ENCODE data around the gene TIMM10B. TPM values are rescaled to one million over a fixed set of nuclear protein-coding genes. Genes with fewer than 3 reads are reported as not detected.

The TIMM10B gene
- total RNA-seq, 1 donor from 2014 or later, result 37.2 TPM

- peaks cover 8% of the 10 kb centered on the region for H3K36me3 Mint-ChIP-seq
- no peaks in the 10 kb centered on the region for H3K9me3 Mint-ChIP-seq
- no peak overlapping the region for H3K4me2 ChIP-seq
Measured at GRCh38 chr11:6486256-6486655, 5.0 kb downstream of the TIMM10B start.

GRCh38 chr11:6486938-6487337 lies 5.6 kb downstream of the TIMM10B start:
- H2AFZ ChIP-seq (replicated peaks), result no peak overlapping the region
- Mint-ChIP-seq H3K36me3 (peaks cover 8% of the 10 kb centered on the region), H3K27ac (no peak overlapping the region), H3K4me3 (no peak overlapping the region), H3K4me1 (peaks cover 13% of the 10 kb centered on the region), H3K27me3 (ENCODE audit: insufficient read depth, low read depth) (no peaks in the 10 kb centered on the region), H3K9me3 (no peaks in the 10 kb centered on the region)
- H3K4me3 ChIP-seq, result no peak overlapping the region
- H3K9me3 ChIP-seq (ENCODE audit: low read depth), result no peaks in the 10 kb centered on the region
- H3K4me2 ChIP-seq, result no peak overlapping the region
- no peaks in the 10 kb centered on the region for H3K27me3 ChIP-seq
- H4K20me1 ChIP-seq (ENCODE audit: low read depth), result peaks cover 10% of the 10 kb centered on the region
- H3K4me1 ChIP-seq, result peaks cover 5% of the 10 kb centered on the region
- H3K9ac ChIP-seq, result no peak overlapping the region
- peaks cover 20% of the 10 kb centered on the region for H3K79me2 ChIP-seq (ENCODE audit: low read depth)
- H3K36me3 ChIP-seq, result no peaks in the 10 kb centered on the region
- no peak overlapping the region for H3K27ac ChIP-seq
- DNase-seq (ENCODE audit: low spot score), result no peak
- TF ChIP-seq EZH2 (IDR thresholded peaks at IDR 0.05), result no peak
- H3F3A ChIP-seq (ENCODE audit: low read depth), result no peaks in the 10 kb centered on the region

More at GRCh38 chr11:6486256-6486655, 5.0 kb downstream of the TIMM10B start:
- DNase-seq (ENCODE audit: low spot score), result no peak
- peaks cover 14% of the 10 kb centered on the region for H3K4me1 Mint-ChIP-seq
- no peak overlapping the region for H3K4me3 ChIP-seq
- peaks cover 13% of the 10 kb centered on the region for H4K20me1 ChIP-seq (ENCODE audit: low read depth)
- H3K79me2 ChIP-seq (ENCODE audit: low read depth), result peaks cover 25% of the 10 kb centered on the region
- no peaks in the 10 kb centered on the region for H3F3A ChIP-seq (ENCODE audit: low read depth)
- H3K27me3 Mint-ChIP-seq (ENCODE audit: insufficient read depth, low read depth), result no peaks in the 10 kb centered on the region
- H3K36me3 ChIP-seq, result no peaks in the 10 kb centered on the region
- peaks cover 5% of the 10 kb centered on the region for H3K4me1 ChIP-seq
- no peak overlapping the region for H3K27ac Mint-ChIP-seq
- H3K9ac ChIP-seq, result no peak overlapping the region
- H3K9me3 ChIP-seq (ENCODE audit: low read depth), result no peaks in the 10 kb centered on the region
- no peak for TF ChIP-seq EZH2phosphoT487 (IDR thresholded peaks at IDR 0.05)
- TF ChIP-seq CTCF (IDR thresholded peaks at IDR 0.05), result no peak
- no peak for TF ChIP-seq EZH2 (IDR thresholded peaks at IDR 0.05)
- no peaks in the 10 kb centered on the region for H3K27me3 ChIP-seq
- H3K4me3 Mint-ChIP-seq, result no peak overlapping the region
- no peak overlapping the region for H3K27ac ChIP-seq
- no peak overlapping the region for H2AFZ ChIP-seq (replicated peaks)

- no peaks in the 10 kb centered on the region for H3K9me3 Mint-ChIP-seq
- no peak for TF ChIP-seq CTCF (IDR thresholded peaks at IDR 0.05)
- TF ChIP-seq EZH2 (IDR thresholded peaks at IDR 0.05), result no peak
- TF ChIP-seq EZH2phosphoT487 (IDR thresholded peaks at IDR 0.05), result no peak
- H3K27me3 ChIP-seq, result no peaks in the 10 kb centered on the region
Measured at GRCh38 chr11:6488342-6488741, 7.0 kb downstream of the TIMM10B start.

GRCh38 chr11:6488821-6489220 lies 7.5 kb downstream of the TIMM10B start:
- H3K4me3 ChIP-seq, result no peak overlapping the region
- Mint-ChIP-seq H3K4me1 (no peaks in the 10 kb centered on the region), H3K9me3 (no peaks in the 10 kb centered on the region), H3K4me3 (no peak overlapping the region), H3K27me3 (ENCODE audit: insufficient read depth, low read depth) (no peaks in the 10 kb centered on the region), H3K36me3 (peaks cover 2% of the 10 kb centered on the region), H3K27ac (no peak overlapping the region)
- H3K27me3 ChIP-seq, result no peaks in the 10 kb centered on the region
- H3K27ac ChIP-seq, result no peak overlapping the region
- no peak overlapping the region for H2AFZ ChIP-seq (replicated peaks)
- no peak overlapping the region for H3K4me2 ChIP-seq
- no peaks in the 10 kb centered on the region for H3K36me3 ChIP-seq
- no peak overlapping the region for H3K9ac ChIP-seq
- no peaks in the 10 kb centered on the region for H3K9me3 ChIP-seq (ENCODE audit: low read depth)
- no peaks in the 10 kb centered on the region for H4K20me1 ChIP-seq (ENCODE audit: low read depth)
- no peak for TF ChIP-seq EZH2phosphoT487 (IDR thresholded peaks at IDR 0.05)
- no peak for TF ChIP-seq EZH2 (IDR thresholded peaks at IDR 0.05)
- TF ChIP-seq CTCF (IDR thresholded peaks at IDR 0.05), result no peak
- H3K4me1 ChIP-seq, result no peaks in the 10 kb centered on the region
- no peaks in the 10 kb centered on the region for H3F3A ChIP-seq (ENCODE audit: low read depth)
- peaks cover under 1% of the 10 kb centered on the region for H3K79me2 ChIP-seq (ENCODE audit: low read depth)
- DNase-seq (ENCODE audit: low spot score), result no peak

More at GRCh38 chr11:6488342-6488741, 7.0 kb downstream of the TIMM10B start:
- H3K4me1 Mint-ChIP-seq, result peaks cover 2% of the 10 kb centered on the region
- Histone ChIP-seq H2AFZ (replicated peaks) (no peak overlapping the region), H3F3A (ENCODE audit: low read depth) (no peaks in the 10 kb centered on the region), H3K27ac (no peak overlapping the region), H3K9me3 (ENCODE audit: low read depth) (no peaks in the 10 kb centered on the region), H3K79me2 (ENCODE audit: low read depth) (peaks cover 5% of the 10 kb centered on the region), H3K4me3 (no peak overlapping the region), H3K9ac (no peak overlapping the region), H3K4me2 (no peak overlapping the region), H3K4me1 (no peaks in the 10 kb centered on the region), H3K36me3 (no peaks in the 10 kb centered on the region), H4K20me1 (ENCODE audit: low read depth) (no peaks in the 10 kb centered on the region)
- H3K27me3 Mint-ChIP-seq (ENCODE audit: insufficient read depth, low read depth), result no peaks in the 10 kb centered on the region
- H3K27ac Mint-ChIP-seq, result no peak overlapping the region
- H3K4me3 Mint-ChIP-seq, result no peak overlapping the region
- H3K36me3 Mint-ChIP-seq, result peaks cover 5% of the 10 kb centered on the region
- no peak for DNase-seq (ENCODE audit: low spot score)
